Keratinocyte (primary cell): ENCODE measurements around the gene METAP1D.

Experiments
- CTCF ChIP-seq, 3 experiments: IDR thresholded peaks in 1 of 3; conservative IDR thresholded peaks in 1 of 3; optimal IDR thresholded peaks in 1 of 3; 2 replicates in 2 of 3; 3 replicates in 1 of 3; pipeline versions ENCODE3 to v1.5.1; 2011; ENCODE audit warnings: low read length in 3 of 3, mild to moderate bottlenecking in 3 of 3, moderate library complexity in 2 of 3, control low read depth in 1 of 3, inconsistent platforms in 1 of 3; ENCODE audit not compliant: insufficient read depth in 2 of 3; ENCODE audit errors: extremely low read depth in 1 of 3
- EZH2 ChIP-seq: IDR thresholded peaks from one replicate; pipeline ENCODE4 v1.6.1; 2012; ENCODE audit warnings: inconsistent platforms, mild to moderate bottlenecking, low read length, moderate library complexity

- TF ChIP-seq CTCF (optimal IDR thresholded peaks at IDR 0.05 in 1 of 3, IDR thresholded peaks at IDR 0.05 in 1 of 3, conservative IDR thresholded peaks at IDR 0.05 in 1 of 3; ENCODE audit: extremely low read depth in 1 of 3, insufficient read depth in 2 of 3, low read length in 3 of 3) (no peak), EZH2 (no peak)
These were observed 38.4 kb downstream of the METAP1D start for GRCh38 chr2:172038121-172038520.
